Activated CD8-positive, alpha-beta T cell treated with anti-CD3 and anti-CD28 coated beads for 36 hours (primary cell): ENCODE results near the gene LNPEP. TPM values are rescaled to one million over a fixed set of nuclear protein-coding genes. Genes with fewer than 3 reads are reported as not detected.
A peak's percentile ranks its signal among the peaks of the same experiment; 100 is the strongest.

Source experiments
- ATAC-seq: fragments of 200-7000 bp; cut with Tn5 transposase; one replicate; pipeline ENCODE4 v1.10.0; 2021; ENCODE audit warnings: mild to moderate bottlenecking, moderate library complexity
- CTCF ChIA-PET: fragments of 350-600 bp; sonication (Branson Sonifier 250); formaldehyde crosslinking; loops from one replicate; lab custom pipeline; 2021; ENCODE audit warnings: antibody characterized with exemption; lab: Charles Lee
- POLR2A ChIA-PET: fragments of 350-600 bp; sonication (Branson Sonifier 250); formaldehyde crosslinking; loops from one replicate; lab custom pipeline; 2021; ENCODE audit warnings: antibody characterized with exemption; lab: Charles Lee
- DNase-seq: peaks from one replicate; pipeline ENCODE4 v3.0.0-alpha.2; 2020
- H3K27ac Mint-ChIP-seq: one replicate; pipeline ENCODE4 v1.8.0; 2021; ENCODE audit warnings: mild to moderate bottlenecking, mixed read lengths
- H3K27me3 Mint-ChIP-seq: one replicate; pipeline ENCODE4 v1.8.0; 2021; ENCODE audit warnings: mixed read lengths
- H3K36me3 Mint-ChIP-seq: one replicate; pipeline ENCODE4 v1.8.0; 2021; ENCODE audit warnings: low read depth, mixed read lengths
- H3K4me1 Mint-ChIP-seq: one replicate; pipeline ENCODE4 v1.8.0; 2021; ENCODE audit warnings: low read depth, mixed read lengths
- H3K4me3 Mint-ChIP-seq: one replicate; pipeline ENCODE4 v1.8.0; 2021; ENCODE audit warnings: mild to moderate bottlenecking, moderate library complexity, mixed read lengths
- H3K9me3 Mint-ChIP-seq: one replicate; pipeline ENCODE4 v1.8.0; 2021; ENCODE audit warnings: mixed read lengths
- CTCF ChIP-seq: fragments of 200-600 bp; IDR thresholded peaks from one replicate; pipeline ENCODE4 v1.8.0; 2022; ENCODE audit warnings: antibody characterized with exemption, mild to moderate bottlenecking
- intact Hi-C: fragments of 100-400 bp; cut with micrococcal nuclease; formaldehyde crosslinking; loops from one replicate; pipeline ENCODE4 v1.10.0; 2022
- total RNA-seq, 2 experiments: library from RNA; stranded (reverse); gene quantifications; one replicate each; pipeline ENCODE4 v1.2.3, GENCODE V29; 2021

LNPEP gene
- total RNA-seq, 2 experiments from 2014 or later = 51.2 to 53.7 TPM

GRCh38 chr5:97004423-97005060 is 68.7 kb downstream of the LNPEP start:
- CTCF ChIA-PET = interaction anchor here (1.0 to 2.3 kb wide), 3 partner anchors 8 to 159 kb away, joined by 3 to 8 read pairs (median 4); no protein-coding TSS in a partner anchor
- DNase-seq = peak; percentile 25
- Mint-ChIP-seq H3K36me3 (peaks cover 21% of the 10 kb centered on the region), H3K27ac (peak overlapping the region; percentile 76), H3K4me3 (no peak overlapping the region), H3K4me1 (peaks cover 30% of the 10 kb centered on the region), H3K9me3 (no peaks in the 10 kb centered on the region), H3K27me3 (no peaks in the 10 kb centered on the region)
- intact Hi-C loops = loop anchor here (5.0 to 10.0 kb wide), 2 partner anchors 70 to 158 kb away; partner anchors contain the start of gene LNPEP
- peak; percentile 76 for ATAC-seq
- no peak for TF ChIP-seq CTCF
- POLR2A ChIA-PET = no interaction called here

GRCh38 chr5:97006454-97007060 is 70.7 kb downstream of the LNPEP start:
- POLR2A ChIA-PET = interaction anchor here (0.7 kb wide), 1 partner anchor 257 kb away, joined by 4 read pairs; no protein-coding TSS in a partner anchor
- ATAC-seq (no peak), DNase-seq (no peak)
- H3K4me3 Mint-ChIP-seq = no peak overlapping the region
- no peaks in the 10 kb centered on the region for H3K9me3 Mint-ChIP-seq
- H3K4me1 Mint-ChIP-seq = peaks cover 32% of the 10 kb centered on the region
- intact Hi-C loops = loop anchor here (10.0 kb wide), 1 partner anchor 72 kb away; the partner anchor contains the start of gene LNPEP
- H3K27ac Mint-ChIP-seq = peak overlapping the region; percentile 33
- TF ChIP-seq CTCF = no peak
- no peaks in the 10 kb centered on the region for H3K27me3 Mint-ChIP-seq
- peaks cover 30% of the 10 kb centered on the region for H3K36me3 Mint-ChIP-seq
- CTCF ChIA-PET = interaction anchor here (1.0 to 2.3 kb wide), 2 partner anchors 10 to 156 kb away, joined by 8 read pairs; no protein-coding TSS in a partner anchor

- DNase-seq = no peak
- H3K36me3 Mint-ChIP-seq = peaks cover 33% of the 10 kb centered on the region
Measured at GRCh38 chr5:97009212-97009898, 73.5 kb downstream of the LNPEP start.

GRCh38 chr5:97009921-97010320 is 74.0 kb downstream of the LNPEP start:
- peaks cover 30% of the 10 kb centered on the region for H3K36me3 Mint-ChIP-seq
- ATAC-seq = no peak

More at GRCh38 chr5:97009212-97009898, 73.5 kb downstream of the LNPEP start:
- Mint-ChIP-seq H3K27ac (peak overlapping the region; percentile 77), H3K9me3 (no peaks in the 10 kb centered on the region), H3K4me1 (peaks cover 30% of the 10 kb centered on the region), H3K4me3 (no peak overlapping the region), H3K27me3 (no peaks in the 10 kb centered on the region)
- peak; percentile 71 for ATAC-seq
- TF ChIP-seq CTCF = no peak
- ChIA-PET CTCF (interaction anchor here (1.0 to 1.5 kb wide), 3 partner anchors 142 to 257 kb away, joined by 3 to 7 read pairs (median 3); no protein-coding TSS in a partner anchor), POLR2A (interaction anchor here (0.7 to 1.1 kb wide), 2 partner anchors 12 to 927 kb away, joined by 3 read pairs; no protein-coding TSS in a partner anchor)
- intact Hi-C loops = loop anchor here (10.0 kb wide), 1 partner anchor 75 kb away; the partner anchor contains the start of gene LNPEP

More at GRCh38 chr5:97009921-97010320, 74.0 kb downstream of the LNPEP start:
- DNase-seq = no peak
- Mint-ChIP-seq H3K27ac (peak overlapping the region; percentile 50), H3K9me3 (no peaks in the 10 kb centered on the region), H3K4me1 (peaks cover 25% of the 10 kb centered on the region), H3K27me3 (no peaks in the 10 kb centered on the region), H3K4me3 (no peak overlapping the region)
- intact Hi-C loops = loop anchor here (10.0 kb wide), 1 partner anchor 75 kb away; the partner anchor contains the start of gene LNPEP
- POLR2A ChIA-PET = interaction anchor here (0.7 kb wide), 1 partner anchor 928 kb away, joined by 3 read pairs; no protein-coding TSS in a partner anchor
- CTCF ChIA-PET = interaction anchor here (1.2 to 2.4 kb wide), 3 partner anchors 12 to 143 kb away, joined by 3 to 15 read pairs (median 11); no protein-coding TSS in a partner anchor
- no peak for TF ChIP-seq CTCF
